Keratinocyte (primary cell): ENCODE results near the gene TAP2.

ENCODE experiments used
- CTCF ChIP-seq, 3 experiments: IDR thresholded peaks in 1 of 3; conservative IDR thresholded peaks in 1 of 3; optimal IDR thresholded peaks in 1 of 3; 2 replicates in 2 of 3; 3 replicates in 1 of 3; pipeline versions ENCODE3 to v1.5.1; 2011; ENCODE audit warnings: low read length in 3 of 3, mild to moderate bottlenecking in 3 of 3, moderate library complexity in 2 of 3, control low read depth in 1 of 3, inconsistent platforms in 1 of 3; ENCODE audit not compliant: insufficient read depth in 2 of 3; ENCODE audit errors: extremely low read depth in 1 of 3
- EZH2 ChIP-seq: IDR thresholded peaks from one replicate; pipeline ENCODE4 v1.6.1; 2012; ENCODE audit warnings: inconsistent platforms, mild to moderate bottlenecking, low read length, moderate library complexity

GRCh38 chr6:32842690-32843089 lies 4.2 kb upstream of the TAP2 start:
- TF ChIP-seq CTCF (optimal IDR thresholded peaks at IDR 0.05 in 1 of 3, IDR thresholded peaks at IDR 0.05 in 1 of 3, conservative IDR thresholded peaks at IDR 0.05 in 1 of 3; ENCODE audit: extremely low read depth in 1 of 3, insufficient read depth in 2 of 3, low read length in 3 of 3) (no peak), EZH2 (no peak)
